HG03159 (cell line): Measurements from ENCODE around the gene HRCT1.
"Not testable (repeated sequence)": the region's sequence is repeated elsewhere in the genome, so short reads cannot be mapped to it uniquely, and the experiment has no call there.

Experiments
- ATAC-seq: cut with Tn5 transposase; IDR thresholded peaks from one replicate; pipeline ENCODE4 v1.9.1; 2021; ENCODE audit warnings: mild to moderate bottlenecking, moderate library complexity; ENCODE audit not compliant: unreplicated experiment

The HRCT1 gene

DNA sequence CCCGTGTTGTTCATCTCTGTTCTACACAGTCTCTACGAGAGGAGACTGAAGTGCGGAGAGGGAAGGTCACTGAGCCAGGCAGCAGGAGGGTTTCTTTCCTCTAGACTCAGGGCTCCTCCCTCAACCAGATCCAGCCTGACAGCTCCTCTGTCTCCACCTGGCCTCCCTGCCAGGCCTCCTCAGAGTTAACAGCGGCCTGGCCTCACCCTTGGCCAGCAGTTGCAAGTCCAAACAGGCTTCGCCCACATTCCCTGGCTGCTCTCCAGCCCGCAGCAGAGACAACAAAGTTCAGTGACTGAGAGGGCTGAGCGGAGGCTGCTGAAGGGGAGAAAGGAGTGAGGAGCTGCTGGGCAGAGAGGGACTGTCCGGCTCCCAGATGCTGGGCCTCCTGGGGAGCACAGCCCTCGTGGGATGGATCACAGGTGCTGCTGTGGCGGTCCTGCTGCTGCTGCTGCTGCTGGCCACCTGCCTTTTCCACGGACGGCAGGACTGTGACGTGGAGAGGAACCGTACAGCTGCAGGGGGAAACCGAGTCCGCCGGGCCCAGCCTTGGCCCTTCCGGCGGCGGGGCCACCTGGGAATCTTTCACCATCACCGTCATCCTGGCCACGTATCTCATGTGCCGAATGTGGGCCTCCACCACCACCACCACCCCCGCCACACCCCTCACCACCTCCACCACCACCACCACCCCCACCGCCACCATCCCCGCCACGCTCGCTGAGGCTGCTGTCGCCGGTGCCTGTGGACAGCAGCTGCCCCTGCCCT lies at the start of gene HRCT1:
HRCT1 (plus strand) TSS at position 291 of the 768 bp plus-strand sequence; CDS start at position 377, 86 bp downstream.
- ATAC-seq: no peak

DNA sequence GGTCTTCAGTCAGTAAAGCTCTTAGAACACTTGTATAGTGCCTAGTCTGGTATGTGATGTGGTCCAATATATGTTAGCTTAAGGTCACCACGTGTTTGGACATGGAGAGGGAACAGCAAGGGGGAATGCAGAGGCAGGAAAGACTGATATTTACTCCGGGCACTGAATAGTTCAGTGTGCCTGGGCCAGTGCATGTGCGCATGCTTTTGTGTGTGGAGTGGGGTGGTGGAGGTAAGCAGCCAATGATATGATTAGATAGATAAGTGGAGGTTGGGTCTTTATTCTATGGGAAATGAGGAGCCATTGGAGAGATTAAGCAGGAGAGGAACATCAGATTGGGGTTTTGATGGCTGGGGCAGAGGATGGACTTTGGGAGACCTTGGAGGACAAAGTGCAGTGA lies 49.8 kb upstream of the HRCT1 start:
- no peak for ATAC-seq

DNA sequence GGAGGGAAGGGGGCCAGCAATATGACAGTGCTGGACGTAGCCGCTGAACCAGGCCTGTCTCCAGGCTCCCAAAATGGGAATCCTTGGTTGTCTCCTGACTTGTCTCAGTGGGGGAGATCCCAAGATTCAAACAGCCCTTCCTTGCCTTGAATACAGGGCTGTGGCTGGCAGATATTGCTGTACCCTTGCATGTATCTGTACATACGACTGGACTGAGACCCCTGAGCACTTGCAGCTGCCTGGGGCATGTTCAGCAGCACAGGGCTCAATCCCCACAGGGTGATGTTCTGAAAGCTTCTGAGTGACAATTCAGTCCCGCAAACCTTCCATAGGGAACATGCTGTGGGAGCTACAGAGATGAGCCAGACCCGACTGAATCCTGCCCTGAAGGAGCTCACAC lies 49.1 kb upstream of the HRCT1 start:
- ATAC-seq: no peak

DNA sequence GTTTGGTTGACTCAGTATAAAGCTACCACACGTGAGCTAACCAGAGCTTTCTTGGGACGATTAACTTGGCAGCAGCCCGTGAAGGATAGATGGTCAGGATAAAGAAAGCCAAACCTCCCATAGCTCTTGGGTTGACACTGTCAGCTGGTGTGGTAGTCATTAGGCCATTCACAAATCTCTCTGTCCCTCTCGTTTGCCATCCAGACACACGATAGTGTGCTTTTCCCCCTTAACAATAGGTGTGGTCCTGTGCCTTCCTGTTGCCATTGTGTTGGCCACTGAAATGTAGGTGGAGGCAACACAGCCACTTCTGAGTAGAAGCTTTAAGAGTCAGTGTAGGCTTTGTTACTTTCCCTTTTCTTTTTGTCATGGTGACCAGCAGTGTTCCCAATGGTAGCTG lies 47.5 kb upstream of the HRCT1 start:
- ATAC-seq: no peak

DNA sequence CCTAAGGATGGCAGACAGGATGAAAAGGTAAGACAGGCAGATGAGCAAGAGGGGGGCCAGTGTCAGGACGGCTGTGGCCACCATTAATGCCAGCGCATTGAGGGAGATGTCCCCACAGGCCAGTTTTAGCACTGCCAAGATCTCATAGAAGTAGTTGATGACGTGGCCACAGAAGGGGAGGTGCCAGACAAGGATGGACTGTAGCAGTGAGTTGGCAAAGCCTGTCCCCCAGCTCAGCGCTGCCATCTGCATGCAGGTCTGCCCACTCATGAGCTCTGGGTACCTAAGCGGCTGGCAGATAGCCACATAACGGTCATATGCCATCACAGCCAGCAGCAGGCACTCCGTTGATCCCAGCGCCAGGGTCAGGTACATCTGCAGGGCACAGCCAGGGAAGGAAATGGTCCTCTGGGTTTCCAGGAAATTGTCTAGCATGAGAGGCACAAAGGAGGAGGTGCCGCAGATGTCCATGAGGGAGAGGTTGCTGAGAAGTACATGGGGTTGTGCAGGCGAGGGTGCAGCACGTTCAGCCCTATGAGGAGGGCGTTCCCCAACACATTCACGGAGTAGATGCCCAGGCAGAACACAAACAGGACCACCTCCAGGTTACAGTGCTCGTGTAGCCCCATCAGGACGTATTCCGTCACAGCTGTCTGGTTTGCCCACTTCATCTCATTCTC lies 46.6 kb upstream of the HRCT1 start:
- no peak for ATAC-seq

DNA sequence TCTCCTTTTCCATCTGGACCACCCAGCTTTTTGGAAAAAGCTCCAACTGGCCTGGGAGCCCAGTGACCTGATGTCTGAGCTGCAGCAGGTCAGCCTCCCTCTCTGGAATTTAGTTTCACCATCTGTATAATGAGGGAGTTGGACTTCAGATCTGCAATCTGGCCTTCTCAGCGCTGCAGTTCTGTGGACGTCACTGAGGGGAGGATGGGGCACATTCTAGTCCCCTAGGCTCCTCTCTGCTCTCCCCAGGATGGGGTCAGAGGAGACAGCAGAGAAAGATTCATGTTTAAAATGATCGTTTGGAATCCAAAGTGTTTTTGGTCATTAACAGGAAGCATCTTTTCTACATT lies 46.0 kb upstream of the HRCT1 start:
- no peak for ATAC-seq

DNA sequence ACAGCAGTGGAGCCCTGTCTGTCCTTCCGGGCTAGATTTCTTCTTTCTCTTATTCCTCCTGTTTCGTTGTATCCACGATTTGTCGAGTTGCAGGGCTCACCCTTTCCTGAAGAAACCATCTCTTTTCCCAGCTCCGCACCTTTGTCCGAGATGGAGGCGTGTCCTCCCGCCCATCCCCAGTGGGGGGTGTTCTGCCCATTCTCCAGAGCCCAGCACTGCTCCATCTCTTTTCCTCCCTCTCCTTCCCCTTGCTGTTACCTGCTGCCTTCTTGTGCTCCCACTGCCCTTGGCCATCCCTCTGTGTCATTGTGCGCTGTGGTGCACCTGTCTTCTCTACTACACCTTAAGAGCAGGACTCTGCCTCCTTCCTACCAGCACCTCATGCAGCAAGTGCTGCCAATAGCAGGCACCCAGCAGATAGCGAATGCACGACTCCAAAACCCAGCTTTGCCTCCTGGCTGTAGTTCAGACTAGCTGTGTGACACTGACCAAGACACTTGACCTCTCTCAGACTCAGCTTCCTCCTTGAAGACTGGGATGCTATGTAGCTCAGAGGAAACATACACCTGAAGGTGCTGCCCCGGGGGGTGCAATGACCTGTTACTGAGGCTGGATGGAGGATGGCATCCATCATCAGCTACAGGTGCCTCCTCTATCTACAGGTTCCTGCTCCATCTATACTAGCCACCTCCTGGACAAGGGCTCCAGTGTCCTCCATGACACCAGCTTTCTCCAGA lies 44.7 kb upstream of the HRCT1 start:
- ATAC-seq: no peak

DNA sequence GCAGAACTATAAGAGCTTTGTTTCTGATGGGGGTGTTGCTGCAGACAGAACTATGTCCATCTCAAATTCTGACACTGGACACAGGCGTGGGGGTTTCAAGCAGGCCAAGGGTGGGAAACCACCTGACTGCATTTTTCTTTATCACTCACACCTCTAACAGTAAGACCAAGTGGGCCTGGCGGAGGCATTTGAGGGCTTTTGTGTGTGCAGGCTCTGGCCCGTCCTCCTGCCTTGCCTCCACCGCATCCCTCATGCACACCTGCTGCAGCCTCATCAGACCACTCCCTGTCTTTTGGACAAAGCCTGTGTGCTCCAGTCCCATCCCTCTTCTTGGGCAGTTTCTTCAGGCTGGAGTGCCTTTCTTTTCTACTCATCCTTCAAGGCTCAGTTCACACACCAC lies 43.7 kb upstream of the HRCT1 start:
- ATAC-seq: no peak

DNA sequence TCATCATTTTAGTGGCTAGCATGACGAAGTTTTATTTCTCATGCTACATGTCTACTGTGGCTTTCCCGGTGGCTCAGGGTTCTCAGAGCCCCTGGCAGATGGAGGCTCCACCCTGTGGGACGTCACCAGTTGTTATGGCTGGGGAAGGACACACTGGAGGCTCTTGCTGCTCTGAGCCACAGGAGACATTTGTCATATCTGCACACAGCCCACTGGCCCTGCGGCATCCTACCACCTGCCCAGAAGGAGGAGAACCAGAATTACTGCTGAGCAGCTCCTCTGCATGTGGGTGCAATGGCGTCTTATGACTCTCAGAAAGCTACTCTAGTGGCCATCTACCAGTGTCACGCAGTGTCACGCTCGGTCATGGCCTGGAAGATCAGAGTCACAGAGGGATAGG lies 42.4 kb upstream of the HRCT1 start:
- no peak for ATAC-seq

DNA sequence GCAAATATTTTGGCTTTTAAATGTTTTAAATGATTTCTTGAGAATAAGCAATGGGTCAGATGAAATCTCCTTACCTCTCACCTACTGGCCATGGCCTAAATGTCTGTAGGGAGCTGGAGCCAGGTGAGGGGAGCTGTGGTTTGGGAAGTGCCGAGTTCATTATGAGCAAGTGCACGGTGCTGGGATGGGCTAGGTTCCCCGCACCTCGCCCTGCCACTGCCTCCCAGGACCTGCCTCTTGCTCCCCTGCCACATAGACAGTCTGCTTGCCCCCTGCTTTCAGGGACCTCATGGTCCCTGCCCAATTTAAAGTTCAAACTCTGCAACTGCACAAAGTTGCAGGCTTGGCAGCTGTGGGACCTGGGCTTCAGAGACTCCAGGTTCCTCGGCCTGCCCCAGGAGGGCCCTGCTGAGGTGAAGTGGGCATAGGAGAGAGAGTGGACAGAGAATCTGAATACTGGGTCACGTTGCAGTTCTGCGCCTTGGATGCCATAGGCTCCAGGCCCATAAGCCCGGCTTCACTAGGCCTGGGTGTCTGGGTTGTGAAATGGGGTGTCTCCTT lies 41.2 kb upstream of the HRCT1 start:
- ATAC-seq: no peak

DNA sequence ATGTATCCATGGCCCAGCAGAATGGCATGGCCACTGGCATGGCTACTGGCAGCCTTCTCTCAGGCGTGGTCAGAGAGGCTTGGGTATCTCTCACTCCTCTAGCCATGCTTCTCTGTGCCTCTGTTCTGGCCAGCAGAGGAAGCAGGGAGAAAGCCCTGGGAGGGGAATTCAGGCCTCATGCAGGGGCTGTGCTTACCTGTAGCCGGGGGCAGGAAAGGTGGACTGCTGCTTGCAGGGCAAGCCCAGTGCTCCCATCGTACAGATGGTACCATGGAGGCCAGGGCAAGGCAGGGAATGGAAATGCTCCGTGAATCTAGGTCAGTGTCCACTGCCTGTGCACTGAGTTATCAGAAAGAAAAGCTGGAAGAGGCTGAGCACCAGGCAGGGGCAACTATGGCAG lies 38.5 kb upstream of the HRCT1 start:
- no peak for ATAC-seq

DNA sequence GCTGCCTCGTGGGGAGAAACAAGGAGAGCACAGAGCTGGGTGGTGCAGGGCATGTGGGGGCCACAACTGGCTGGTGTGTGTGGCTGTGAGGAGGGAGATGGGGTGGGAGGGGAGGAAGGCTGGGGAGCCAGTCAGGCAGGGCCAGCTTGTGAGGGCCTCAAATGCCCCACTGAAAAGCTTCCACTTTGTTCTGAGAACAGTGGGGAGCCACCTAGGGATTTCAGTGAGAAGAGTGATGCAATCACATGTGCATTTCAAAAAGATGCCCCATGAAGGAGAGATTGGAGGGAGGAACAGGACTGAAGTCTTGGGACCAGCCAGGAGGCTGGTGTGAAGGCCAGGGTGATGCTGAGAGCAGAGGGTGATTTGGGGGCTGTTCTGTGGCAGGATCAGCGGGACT lies 37.1 kb upstream of the HRCT1 start:
- ATAC-seq: no peak

DNA sequence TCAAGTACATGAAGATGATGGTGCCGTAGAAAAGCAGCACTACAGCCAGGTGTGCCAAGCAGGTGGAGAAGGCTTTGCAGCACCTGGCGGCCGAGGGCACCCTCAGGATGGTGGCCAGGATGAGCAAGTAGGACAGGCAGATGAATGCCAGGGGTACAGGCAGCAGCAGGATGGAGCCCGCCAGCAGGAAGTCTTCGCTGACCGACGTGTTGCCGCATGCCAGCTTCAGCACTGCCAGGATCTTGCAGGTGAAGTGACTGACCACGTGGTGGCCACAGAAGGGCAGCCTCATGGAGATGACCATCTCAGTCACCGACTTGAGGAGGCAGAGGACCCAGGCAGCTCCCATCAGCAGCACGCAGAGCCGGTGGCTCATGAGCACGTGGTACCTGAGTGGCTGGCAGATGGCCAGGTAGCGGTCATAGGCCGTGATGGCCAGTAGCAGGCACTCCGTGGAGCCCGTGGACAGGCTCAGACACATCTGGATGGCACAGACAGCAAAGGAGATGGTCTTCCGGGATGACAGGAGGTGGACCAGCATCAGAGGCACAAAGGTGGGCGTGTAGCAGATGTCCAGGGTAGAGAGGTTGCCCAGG lies 36.3 kb upstream of the HRCT1 start:
- no peak for ATAC-seq

DNA sequence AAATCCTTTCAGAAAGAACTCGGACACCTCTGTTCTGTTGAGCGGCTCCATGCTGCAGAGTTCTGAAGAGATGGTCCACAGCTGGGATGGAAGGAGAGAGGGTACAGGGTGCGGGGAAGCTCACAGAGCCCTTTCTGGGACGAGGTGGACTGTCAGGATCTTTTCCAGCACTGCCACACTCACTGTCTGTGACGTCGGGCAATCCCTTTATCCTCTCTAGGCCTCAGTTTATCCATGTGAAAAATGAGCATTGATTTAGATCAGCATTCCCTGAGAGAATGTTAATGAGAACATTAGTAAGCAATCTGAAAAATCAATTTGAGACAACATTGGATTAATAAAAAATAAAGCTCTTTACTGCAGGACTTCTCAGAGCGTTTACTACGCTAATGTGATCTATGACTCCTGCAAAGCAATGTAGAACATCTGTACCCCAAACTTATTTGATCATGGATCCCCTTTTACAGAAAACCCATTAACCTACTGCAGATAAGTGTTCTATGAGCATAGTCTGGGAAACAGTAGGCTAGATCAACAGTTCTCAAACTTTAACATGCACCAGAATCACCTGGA lies 35.6 kb upstream of the HRCT1 start, which contains the start of gene OR13J1:
OR13J1 (minus strand) TSS at position 51 of the 573 bp plus-strand sequence; CDS start at position 51, 0 bp downstream.
- no peak for ATAC-seq

DNA sequence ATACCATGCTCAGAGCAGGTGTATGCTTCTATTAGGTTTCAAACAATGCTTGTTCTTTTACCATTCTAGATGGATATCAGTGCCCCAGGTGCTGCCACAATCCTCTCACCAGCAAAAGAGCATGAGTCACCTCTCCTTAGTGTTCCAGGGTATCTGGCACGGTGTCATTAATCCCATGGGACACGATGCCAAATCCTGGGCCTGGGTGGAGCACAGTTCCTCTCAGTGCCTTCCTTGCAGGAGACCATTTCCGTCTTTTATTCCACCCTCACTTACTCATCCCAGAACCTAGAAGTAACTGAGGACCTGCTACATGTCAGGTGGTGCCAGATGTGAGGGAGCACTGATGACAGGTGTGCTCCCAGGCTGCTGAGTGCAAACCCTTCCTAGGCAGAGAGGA lies 34.5 kb upstream of the HRCT1 start:
- ATAC-seq: no peak

DNA sequence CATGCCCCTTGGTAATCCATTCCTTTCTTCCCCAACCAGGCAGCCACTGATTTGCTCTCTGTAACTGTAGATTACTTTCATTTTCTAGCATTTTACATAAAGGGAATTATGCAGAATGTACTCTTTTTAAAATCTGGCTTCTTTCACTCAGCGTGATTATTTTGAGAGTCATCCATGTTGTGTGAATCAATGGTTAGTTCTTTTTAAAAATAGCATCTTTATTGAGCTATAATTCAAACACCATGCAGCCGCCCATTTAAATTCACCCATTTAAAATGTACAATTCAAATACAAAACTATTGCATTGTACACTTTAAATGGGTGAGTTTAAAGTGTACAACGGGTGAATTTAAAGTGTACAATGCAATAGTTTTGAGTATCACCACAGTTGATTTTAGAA lies 33.5 kb upstream of the HRCT1 start:
- no peak for ATAC-seq

DNA sequence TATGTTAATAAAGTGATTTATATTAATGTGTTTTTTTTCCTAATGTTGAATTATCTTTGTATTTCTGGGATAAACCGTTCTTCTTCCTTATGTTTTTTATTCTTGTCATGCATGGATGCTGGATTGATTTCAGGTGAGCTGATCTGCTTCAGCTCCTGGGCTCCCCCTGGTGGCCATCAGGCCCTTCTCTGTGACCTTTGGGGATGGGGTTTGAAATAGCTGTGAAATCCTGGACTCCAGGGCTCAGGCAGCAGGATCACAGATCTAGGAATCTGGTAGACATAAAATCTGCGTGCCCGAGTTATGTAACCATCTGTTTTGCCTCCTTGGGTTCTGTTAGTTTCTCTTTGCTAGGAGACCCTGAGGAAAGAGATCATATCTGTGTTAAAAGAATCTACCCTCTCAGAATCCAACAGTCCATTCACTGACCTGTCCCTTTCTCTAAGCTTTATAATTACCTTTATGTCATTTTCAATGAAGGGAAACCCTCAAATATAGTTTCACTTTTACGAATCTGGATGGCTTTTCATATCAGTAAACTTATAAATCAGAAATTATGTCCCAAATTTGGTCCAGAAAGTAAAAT lies 23.6 kb upstream of the HRCT1 start:
- no peak for ATAC-seq

DNA sequence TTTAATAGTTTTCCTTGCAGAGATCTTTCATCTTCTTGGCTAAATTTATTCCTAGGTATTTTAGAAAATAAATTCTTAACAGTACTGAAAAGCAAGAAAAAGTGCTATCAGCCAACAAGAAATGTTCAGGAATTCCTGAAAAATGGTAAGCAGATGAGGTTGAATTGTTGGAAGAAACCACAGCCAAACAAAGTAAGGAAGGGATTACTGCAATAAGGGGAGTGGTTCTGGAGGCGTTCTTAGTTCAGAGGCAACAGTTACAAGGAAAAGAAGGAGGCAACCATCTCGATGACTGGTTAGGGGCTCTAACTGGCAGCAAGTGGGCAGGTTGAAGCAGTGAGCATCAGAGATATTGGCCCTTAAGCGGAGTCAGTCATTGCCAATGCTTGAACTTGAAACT lies 23.0 kb upstream of the HRCT1 start:
- no peak for ATAC-seq

DNA sequence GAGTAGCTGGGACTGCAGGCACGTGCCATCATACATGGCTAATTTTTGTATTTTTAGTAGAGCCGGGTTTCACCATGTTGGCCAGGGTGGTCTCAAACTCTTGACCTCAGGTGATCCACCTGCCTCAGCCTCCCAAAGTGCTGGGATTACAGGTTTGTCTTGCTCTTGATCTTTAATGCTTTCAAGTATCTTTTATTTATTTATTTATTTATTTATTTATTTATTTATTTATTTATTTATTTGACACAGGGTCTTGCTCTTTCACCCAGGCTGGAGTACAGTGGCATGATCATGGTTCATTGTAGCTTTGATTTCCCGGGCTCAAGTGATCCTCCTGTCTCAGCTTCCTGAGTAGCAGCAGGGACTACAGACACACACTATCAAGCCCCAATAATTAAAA lies 21.1 kb upstream of the HRCT1 start:
- not testable (repeated sequence) for ATAC-seq

DNA sequence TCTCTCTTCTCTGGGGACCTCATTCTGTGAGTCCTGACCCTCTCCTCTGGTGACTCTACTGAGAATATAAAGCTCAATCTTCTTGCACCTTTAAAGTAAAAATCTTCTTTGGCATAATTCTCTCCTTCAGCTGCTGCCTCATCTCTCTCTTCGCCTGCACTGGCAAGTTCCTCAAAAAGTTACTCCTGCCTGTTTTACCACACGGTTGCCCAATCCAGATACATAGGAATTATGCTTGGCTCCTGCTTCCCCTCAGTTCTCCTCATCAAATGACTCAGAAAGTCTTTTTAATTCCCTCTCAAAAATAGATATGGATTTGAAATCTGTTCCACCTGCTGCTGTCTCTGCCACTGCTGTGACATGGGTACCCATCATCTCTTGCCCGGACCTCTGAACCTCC lies 14.4 kb upstream of the HRCT1 start:
- no peak for ATAC-seq
